ENCODE results near the gene SMPD1.
A peak's percentile ranks its signal among the peaks of the same experiment; 100 is the strongest.

Gene SMPD1

DNA sequence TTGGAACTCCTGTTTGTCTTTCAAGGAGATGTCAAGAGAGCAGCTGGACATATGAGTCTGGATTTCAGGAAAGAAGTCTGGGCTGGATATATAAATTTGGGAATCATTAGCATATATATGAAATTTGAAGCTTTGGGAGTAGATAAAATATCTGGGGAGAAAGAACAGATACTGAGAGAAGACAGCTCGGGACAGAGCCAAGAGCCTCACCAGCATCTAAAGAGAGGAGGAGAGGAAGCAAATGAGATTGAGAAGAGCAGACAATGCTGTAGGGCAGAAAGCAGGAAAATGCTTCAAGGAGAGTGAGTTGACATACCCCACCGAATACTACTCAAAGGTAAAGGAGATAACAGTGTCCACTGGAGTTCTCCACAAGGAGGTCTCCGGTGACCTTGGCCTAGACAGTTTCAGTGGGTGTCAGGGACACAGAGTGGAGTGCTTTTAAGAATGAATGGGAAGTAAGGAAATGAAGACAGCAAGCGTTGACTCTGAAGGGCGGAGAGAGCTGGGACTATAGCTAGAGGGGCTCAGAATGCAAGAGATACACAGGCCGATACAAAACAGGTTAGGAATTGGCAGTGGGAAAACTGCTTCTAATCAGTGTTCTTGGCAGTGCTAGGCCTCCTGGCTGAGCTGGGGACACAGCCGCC is 27.8 kb downstream of the SMPD1 start:
- no peak for DNase-seq

DNA sequence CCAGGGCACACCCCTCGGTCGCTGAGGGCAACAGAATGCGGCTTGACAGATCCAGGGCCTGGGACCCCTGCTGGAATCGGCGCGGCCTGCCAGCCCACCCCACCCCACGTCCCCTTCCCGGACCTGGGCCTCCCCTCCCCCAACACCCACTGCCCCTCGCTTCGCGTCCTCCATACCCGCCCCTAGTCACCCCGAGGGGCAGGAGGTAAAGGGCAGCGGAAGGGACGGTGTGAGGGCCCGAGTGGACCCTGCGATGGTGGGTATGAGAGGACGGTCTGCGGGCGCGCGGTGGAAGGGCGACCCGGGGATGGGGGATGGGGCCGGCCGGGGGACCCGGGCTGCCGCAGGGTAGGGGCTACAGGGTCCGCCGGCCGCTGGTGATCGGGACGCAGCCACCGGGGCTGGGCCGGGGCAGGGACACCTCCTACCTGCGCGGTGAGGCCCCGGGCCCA is 28.3 kb downstream of the SMPD1 start:
- DNase-seq = no peak

DNA sequence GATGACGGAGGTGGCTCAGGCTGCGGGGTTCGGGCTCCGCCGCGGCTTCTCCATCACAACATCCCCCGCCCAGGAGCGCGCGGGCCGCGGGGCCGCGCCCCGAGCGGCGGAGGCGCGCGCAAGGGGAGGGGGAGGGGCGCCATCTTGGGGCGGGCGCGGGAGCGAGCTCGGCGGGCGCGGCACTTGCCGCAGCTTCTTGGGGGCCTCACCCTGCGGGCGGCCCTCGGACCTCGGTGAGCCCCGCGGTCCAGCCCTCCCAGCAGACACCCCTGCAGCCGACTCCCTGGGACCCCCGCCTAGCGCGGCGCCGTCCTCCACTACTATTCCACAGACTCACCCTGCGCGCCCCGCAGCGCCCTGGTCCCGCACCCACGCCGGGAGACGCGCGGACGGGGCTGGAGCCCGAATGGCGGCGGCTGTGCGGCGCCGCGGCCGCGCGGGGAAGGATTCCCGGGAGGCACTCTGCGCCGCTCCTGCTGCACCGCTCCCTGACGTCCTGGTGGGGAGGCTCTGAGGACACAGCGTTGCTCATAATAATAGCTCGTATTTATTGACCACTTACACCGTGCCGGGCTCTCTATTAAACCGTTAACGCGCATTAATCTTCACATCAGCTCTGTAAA is 28.8 kb downstream of the SMPD1 start, which contains the start of gene APBB1:
TSS of gene APBB1 (minus strand) at position 86 of the 623 bp plus-strand sequence. CDS start 7,747 bp downstream, outside the sequence.
- DNase-seq = peak; percentile 64

DNA sequence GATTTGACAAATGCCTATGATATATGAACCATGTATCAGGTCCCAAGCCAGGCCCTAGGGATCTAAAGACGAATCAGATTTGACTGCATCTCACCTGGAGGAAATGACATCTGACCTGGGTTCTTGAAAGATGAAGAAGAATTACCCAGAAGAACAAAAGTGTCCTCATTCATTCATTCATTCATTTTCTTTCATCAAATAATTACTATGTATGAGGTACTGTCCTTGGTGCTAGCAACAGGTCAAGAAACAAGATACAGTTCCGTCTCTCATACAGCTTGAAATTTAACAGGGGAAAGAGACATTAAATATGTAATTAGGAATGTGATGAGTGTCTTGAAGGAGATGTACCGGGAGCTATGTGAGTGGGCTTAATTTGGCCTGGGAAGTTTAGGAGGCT is 30.4 kb downstream of the SMPD1 start:
- no peak for DNase-seq

DNA sequence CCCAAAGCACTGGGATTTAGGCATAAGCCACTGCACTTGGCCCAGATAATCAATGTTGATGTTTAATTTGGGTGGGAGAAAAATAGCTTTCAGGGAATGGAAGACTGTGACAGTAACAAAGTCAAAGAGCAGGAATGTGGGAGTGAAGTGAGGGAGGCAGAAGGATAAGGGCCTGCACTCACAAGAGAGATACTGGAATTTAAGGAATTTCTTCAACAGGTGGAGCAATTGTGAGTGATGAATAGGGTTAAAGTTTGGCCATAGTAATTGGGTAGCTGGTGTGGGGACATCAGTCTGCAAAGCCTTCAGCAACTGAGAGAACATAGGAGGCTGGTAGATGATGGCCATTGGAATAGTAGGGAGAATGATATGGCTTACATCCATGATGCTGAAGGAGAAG is 37.2 kb downstream of the SMPD1 start:
- no peak for DNase-seq

DNA sequence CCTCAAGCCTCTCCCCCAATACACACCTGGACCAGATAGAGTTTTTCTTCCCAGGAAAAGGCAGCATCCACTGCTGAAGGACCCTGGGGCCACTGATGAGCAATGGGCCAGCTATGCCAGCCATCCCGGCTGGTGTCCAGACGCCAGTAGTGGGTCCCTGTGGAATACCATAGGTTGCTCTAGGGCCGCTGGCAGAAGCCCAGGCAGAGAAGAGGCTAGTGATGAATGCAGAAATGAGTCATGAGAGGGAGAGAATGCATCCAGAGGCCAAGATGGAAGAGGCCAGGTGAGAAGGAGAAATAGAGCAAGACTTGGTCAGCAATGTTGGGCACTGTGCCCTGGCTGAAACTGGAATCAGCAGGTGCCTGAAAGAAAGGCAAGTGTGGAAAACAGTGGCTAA is 41.6 kb downstream of the SMPD1 start:
- no peak for DNase-seq

DNA sequence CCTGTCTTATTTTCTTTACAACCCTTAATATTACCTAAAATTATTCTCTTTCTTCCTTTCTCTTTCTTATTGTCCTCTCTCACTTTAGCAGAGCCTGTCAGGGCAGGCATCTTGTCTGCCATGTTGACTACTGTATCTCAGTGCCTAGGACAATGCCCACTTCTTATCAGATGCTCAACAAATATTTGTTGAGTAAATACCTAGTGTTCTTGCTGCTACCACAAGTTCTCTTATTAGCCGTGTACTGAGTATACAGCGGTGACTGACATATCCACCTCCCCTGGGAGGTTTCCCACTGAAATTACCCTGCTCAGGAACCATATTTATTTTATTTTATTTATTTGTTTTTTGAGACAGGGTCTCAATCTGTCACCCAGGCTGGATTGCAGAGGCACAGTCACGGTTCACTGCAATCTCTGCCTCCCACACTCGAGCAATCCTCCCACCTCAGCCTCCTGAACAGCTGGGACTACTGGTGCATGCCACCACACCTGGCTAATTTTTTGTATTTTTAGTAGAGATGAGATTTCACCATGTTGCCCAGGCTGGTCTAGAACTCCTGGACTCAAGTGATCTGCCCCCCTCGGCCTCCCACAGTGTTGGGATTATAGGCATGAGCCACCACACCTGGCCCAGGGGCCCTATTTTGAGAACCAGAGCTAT is 43.9 kb downstream of the SMPD1 start:
- no peak for DNase-seq

DNA sequence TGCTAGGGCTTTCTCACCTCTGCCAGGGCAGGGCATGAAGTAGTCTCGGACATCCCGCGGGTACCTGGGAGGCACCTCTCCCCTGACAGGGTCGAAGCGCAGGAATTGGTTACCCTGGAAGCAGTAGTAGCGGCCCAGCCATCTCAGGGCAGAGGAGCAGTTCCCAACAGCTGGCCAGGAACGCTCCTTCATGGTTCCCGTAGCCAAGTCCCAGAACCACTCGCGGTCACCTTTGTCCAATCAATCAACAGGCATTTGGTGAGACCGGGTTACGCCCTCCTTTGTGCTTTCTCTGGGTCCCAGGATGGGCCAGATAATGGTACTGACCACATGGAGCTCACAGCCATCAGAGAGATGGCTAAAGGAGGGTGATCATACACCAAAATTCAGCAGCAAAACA is 47.1 kb downstream of the SMPD1 start:
- no peak for DNase-seq

DNA sequence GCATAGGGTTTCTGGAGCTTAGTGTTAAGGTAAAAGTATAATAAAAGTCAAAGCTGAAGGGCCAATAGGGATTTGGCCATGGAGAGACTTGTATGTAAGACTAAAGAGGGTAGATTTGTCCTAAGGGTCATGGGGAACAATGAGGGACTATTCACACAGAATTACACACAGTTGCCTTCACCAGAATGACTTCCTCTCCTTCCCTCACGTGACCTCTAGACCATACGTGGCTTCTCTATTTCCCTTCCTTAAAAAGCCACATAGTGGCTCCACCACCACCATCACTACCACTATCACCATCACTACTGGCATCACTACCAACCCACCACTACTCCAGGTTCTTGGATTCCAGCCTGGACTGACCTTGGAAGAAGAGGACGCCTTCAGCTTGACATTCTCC is 47.7 kb downstream of the SMPD1 start:
- no peak for DNase-seq

DNA sequence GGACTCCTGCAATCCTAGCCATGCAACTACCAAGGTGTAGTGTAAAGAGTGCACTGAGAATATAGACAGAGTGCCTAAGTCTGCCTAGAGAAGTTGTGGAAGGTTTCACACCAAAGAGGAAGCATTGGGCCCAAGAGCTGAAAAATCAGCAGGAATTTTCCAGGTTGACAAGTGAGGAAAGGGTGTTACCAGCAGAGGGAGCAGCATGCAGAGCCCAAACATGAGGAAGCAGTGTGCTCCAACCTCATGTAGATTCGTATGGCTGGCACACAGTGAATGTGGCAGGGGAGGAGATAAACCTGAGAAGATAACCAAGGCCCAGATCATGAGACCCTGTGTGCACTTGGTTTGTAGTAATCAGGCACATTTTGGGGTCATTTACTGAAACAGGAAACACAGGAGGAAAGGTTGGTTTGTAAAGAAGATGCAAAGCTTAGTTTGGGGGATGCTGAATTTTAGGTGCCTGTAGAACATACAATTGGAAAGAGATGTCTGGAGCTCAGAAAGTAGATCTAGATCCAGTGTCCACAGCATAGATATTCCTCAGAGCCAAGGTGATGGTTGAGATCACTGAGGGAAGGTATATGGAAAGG is 48.8 kb downstream of the SMPD1 start:
- peak; percentile 40 for DNase-seq

DNA sequence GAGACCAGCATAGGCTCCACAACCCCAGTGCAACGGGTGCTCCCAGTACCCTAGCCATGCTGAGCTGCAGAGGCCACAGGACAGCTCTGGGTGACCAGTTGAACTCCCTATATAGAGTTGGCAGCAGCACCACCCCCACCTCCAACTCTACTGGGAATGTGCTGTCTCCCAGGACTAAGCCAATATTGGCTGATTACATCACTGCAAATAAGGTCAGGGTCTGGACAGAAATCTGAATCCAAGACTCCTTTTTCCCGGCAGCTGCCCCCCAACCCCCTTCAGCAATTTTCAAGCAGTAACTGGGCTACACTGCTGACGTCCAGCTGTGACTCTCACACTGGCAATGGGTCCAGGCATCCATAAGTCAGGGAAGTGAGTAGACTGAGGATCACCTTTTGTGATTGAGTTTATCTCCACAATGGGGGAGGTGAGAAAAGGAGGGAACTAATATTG is 50.7 kb downstream of the SMPD1 start, which contains the start of gene HPX:
TSS of gene HPX (minus strand) at position 82 of the 453 bp plus-strand sequence. CDS start at position 58, 24 bp downstream.
- DNase-seq = no peak

DNA sequence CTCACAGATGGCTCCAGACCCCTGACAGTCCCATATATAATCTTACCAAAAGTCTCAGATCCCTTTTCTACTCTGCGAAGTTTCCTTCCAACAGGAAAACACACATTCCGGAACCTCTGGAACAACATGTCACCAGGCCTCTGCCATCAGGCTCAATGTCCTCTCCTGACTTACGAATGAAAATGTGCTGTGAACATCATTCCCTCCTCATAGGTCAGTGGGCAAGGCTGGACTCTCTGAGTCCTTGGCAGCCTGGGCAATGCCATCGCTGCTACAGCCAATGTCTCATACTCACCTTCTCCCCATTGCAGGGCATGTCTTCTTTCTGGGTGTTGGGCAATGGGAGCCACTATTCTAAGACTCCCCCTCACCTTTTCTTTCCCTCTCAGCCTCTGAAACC is 52.2 kb downstream of the SMPD1 start:
- DNase-seq = no peak

DNA sequence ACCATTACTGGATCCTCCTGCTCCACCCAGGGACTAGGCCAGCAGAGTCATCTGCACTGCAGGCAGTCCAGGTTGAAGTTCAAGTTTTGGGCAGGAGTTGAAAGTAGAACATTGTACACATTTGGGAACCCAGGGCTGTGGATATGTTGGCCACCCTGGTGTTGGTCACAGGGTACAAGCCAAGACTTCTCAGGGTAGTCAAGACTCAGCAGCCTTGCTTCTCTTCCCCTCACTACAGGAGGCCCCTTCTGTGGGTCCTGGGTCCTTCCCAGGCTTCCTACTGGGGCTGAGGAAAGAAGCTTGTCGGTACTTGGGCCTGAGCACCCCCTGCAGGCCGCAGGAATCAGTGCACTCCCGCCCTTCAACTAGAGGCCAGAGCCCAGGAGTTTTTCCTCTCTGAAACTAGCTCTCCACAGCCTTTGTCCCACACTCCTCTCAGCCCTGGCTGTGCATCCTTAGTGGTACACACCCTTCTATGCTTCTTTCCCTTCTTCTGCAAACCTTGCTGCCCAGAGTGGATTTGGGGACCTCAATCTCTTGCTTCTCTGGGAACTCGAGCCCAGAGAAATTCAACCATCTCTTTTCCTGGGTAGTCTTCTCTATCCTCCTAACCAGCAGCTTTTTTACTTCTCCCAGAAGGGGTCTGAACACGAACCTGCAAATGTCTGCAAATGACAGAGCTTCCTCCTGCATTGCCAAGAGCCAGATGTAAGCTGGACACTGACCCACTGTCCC is 53.2 kb downstream of the SMPD1 start:
- DNase-seq = no peak
